IMR-90 (cell line): ENCODE measurements around the gene TENT4B.

ENCODE experiments used
- CEBPB ChIP-seq: IDR thresholded peaks from 2 replicates; pipeline ENCODE4 v1.6.1; 2012; ENCODE audit warnings: low read depth, low read length, improper control_type of control experiment
- CHD1 ChIP-seq: IDR thresholded peaks from 2 replicates; pipeline ENCODE4 v1.6.1; 2012; ENCODE audit warnings: low read depth, low read length, improper control_type of control experiment
- MAZ ChIP-seq: IDR thresholded peaks from 2 replicates; pipeline ENCODE4 v1.6.1; 2012; ENCODE audit warnings: low read depth, mild to moderate bottlenecking, low read length, improper control_type of control experiment, moderate library complexity, borderline replicate concordance
- MXI1 ChIP-seq: IDR thresholded peaks from 2 replicates; pipeline ENCODE4 v1.6.1; 2012; ENCODE audit warnings: low read depth, mild to moderate bottlenecking, low read length, moderate library complexity, borderline replicate concordance
- POLR2A ChIP-seq: IDR thresholded peaks from 2 replicates; pipeline ENCODE4 v1.6.1; 2012; ENCODE audit warnings: mild to moderate bottlenecking, low read depth, low read length
- RAD21 ChIP-seq: IDR thresholded peaks from 2 replicates; pipeline ENCODE4 v1.6.1; 2012; ENCODE audit warnings: low read length, improper control_type of control experiment
- RCOR1 ChIP-seq: IDR thresholded peaks from 2 replicates; pipeline ENCODE4 v1.6.1; 2012; ENCODE audit warnings: mild to moderate bottlenecking, low read length, improper control_type of control experiment; ENCODE audit not compliant: insufficient replicate concordance
- TF ChIP-seq, protein P1 (sequence below): conservative IDR thresholded peaks from 2 replicates; pipeline ENCODE4 v1.5.1; 2012; ENCODE audit warnings: mild to moderate bottlenecking, low read depth, low read length, improper control_type of control experiment
- TF ChIP-seq, protein P2 (sequence below): fragments of 150-350 bp; IDR thresholded peaks from 2 replicates; pipeline ENCODE4 v1.6.1; 2017; ENCODE audit warnings: mild to moderate bottlenecking, antibody characterized with exemption, low read length, low read depth
- TF ChIP-seq, protein P3 (sequence below): fragments of 150-350 bp; IDR thresholded peaks from 2 replicates; pipeline ENCODE4 v1.6.1; 2016; ENCODE audit warnings: low read depth, mild to moderate bottlenecking, low read length, moderate library complexity, borderline replicate concordance

DNA sequence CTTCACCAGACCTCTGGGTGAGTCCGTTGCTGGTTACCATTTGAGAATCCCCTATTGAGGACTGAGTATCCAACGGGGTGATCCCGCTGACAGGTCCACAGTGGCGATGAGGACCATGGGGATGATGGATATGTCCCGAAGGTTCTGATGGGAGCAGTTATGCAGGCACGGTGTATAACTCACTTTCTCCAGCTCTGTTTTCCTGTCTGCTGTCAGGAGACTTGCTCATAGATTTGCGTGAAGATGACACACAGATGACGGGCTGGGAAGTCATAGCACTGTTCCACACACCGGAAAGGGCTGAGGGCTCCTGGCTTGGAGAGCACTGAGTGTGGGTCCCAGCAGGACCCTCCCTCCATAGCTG lies 91.0 kb downstream of the TENT4B start:
- TF ChIP-seq, protein P1, sequence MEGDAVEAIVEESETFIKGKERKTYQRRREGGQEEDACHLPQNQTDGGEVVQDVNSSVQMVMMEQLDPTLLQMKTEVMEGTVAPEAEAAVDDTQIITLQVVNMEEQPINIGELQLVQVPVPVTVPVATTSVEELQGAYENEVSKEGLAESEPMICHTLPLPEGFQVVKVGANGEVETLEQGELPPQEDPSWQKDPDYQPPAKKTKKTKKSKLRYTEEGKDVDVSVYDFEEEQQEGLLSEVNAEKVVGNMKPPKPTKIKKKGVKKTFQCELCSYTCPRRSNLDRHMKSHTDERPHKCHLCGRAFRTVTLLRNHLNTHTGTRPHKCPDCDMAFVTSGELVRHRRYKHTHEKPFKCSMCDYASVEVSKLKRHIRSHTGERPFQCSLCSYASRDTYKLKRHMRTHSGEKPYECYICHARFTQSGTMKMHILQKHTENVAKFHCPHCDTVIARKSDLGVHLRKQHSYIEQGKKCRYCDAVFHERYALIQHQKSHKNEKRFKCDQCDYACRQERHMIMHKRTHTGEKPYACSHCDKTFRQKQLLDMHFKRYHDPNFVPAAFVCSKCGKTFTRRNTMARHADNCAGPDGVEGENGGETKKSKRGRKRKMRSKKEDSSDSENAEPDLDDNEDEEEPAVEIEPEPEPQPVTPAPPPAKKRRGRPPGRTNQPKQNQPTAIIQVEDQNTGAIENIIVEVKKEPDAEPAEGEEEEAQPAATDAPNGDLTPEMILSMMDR, result no peak
- TF ChIP-seq RAD21, result no peak
- TF ChIP-seq, protein P2, sequence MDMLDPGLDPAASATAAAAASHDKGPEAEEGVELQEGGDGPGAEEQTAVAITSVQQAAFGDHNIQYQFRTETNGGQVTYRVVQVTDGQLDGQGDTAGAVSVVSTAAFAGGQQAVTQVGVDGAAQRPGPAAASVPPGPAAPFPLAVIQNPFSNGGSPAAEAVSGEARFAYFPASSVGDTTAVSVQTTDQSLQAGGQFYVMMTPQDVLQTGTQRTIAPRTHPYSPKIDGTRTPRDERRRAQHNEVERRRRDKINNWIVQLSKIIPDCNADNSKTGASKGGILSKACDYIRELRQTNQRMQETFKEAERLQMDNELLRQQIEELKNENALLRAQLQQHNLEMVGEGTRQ, result no peak
- TF ChIP-seq POLR2A, result no peak
- no peak for TF ChIP-seq CHD1
- no peak for TF ChIP-seq MAZ
- TF ChIP-seq, protein P3, sequence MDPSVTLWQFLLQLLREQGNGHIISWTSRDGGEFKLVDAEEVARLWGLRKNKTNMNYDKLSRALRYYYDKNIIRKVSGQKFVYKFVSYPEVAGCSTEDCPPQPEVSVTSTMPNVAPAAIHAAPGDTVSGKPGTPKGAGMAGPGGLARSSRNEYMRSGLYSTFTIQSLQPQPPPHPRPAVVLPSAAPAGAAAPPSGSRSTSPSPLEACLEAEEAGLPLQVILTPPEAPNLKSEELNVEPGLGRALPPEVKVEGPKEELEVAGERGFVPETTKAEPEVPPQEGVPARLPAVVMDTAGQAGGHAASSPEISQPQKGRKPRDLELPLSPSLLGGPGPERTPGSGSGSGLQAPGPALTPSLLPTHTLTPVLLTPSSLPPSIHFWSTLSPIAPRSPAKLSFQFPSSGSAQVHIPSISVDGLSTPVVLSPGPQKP, result no peak
- TF ChIP-seq MXI1, result no peak
- no peak for TF ChIP-seq CEBPB
- TF ChIP-seq RCOR1, result no peak
